Stimulated activated CD4-positive, alpha-beta T cell treated with anti-CD3 and anti-CD28 coated beads, Interleukin-1b, Interleukin-23, amount 100 ng/mL, for 48 hours (primary cell): ENCODE data around the gene CD72.
A peak's percentile ranks its signal among the peaks of the same experiment; 100 is the strongest.

ENCODE experiments used
- DNase-seq: peaks from one replicate; pipeline ENCODE4 v3.0.0-alpha.2; 2020

CD72 gene

GRCh38 chr9:35618325-35618727 is at the start of gene CD72:
Gene CD72, minus strand, starts transcription at chr9:35618413. Its CDS starts 110 bp downstream, at chr9:35618303.
- DNase-seq: no peak

GRCh38 chr9:35667939-35668338 is 49.7 kb upstream of the CD72 start:
- no peak for DNase-seq

GRCh38 chr9:35666549-35666948 is 48.3 kb upstream of the CD72 start:
- DNase-seq: no peak

- DNase-seq: no peak
Measured at GRCh38 chr9:35666045-35666444, 47.8 kb upstream of the CD72 start.

- DNase-seq: no peak
Measured at GRCh38 chr9:35665471-35665818, 47.2 kb upstream of the CD72 start.

- peak; percentile 71 for DNase-seq
Measured at GRCh38 chr9:35664531-35665470, 46.6 kb upstream of the CD72 start, which contains the start of gene ARHGEF39. Gene ARHGEF39, minus strand, starts transcription at chr9:35665195. Its CDS starts 26 bp downstream, at chr9:35665169.

- DNase-seq: no peak
Measured at GRCh38 chr9:35662437-35662836, 44.2 kb upstream of the CD72 start.

- no peak for DNase-seq
Measured at GRCh38 chr9:35661756-35662350, 43.6 kb upstream of the CD72 start.

GRCh38 chr9:35660966-35661415 is 42.8 kb upstream of the CD72 start:
- DNase-seq: no peak

- no peak for DNase-seq
Measured at GRCh38 chr9:35659340-35659739, 41.1 kb upstream of the CD72 start.

- no peak for DNase-seq
Measured at GRCh38 chr9:35658968-35659220, 40.7 kb upstream of the CD72 start.

- DNase-seq: peak; percentile 74
Measured at GRCh38 chr9:35658137-35658967, 40.1 kb upstream of the CD72 start, which contains the start of gene CCDC107. Gene CCDC107, plus strand, starts transcription at chr9:35658292. Its CDS starts 88 bp downstream, at chr9:35658380.

GRCh38 chr9:35657546-35658136 is 39.4 kb upstream of the CD72 start, which contains the start of gene RMRP:
Gene RMRP, minus strand, starts transcription at chr9:35658019.
- DNase-seq: peak; percentile 97

GRCh38 chr9:35656831-35657545 is 38.8 kb upstream of the CD72 start:
- no peak for DNase-seq

GRCh38 chr9:35656348-35656747 is 38.1 kb upstream of the CD72 start:
- no peak for DNase-seq

- no peak for DNase-seq
Measured at GRCh38 chr9:35653611-35654010, 35.4 kb upstream of the CD72 start.

GRCh38 chr9:35652829-35653209 is 34.6 kb upstream of the CD72 start:
- DNase-seq: no peak

GRCh38 chr9:35651956-35652828 is 34.0 kb upstream of the CD72 start:
- DNase-seq: no peak

- DNase-seq: peak; percentile 33
Measured at GRCh38 chr9:35650341-35651158, 32.3 kb upstream of the CD72 start, which contains the start of gene SIT1. Gene SIT1, minus strand, starts transcription at chr9:35650931. Its CDS starts 78 bp downstream, at chr9:35650853.
